T-helper 1 cell treated with Interleukin-12 subunit alpha and Interleukin-12 subunit beta and Interleukin-4 antibody, amounts not matched to agents 30 ng/mL and 1 ng/mL, for 36 hours (primary cell): Measurements from ENCODE around the gene TREX2. TPM values are rescaled to one million over a fixed set of nuclear protein-coding genes. Genes with fewer than 3 reads are reported as not detected.

Experiments
- intact Hi-C: fragments of 100-400 bp; cut with micrococcal nuclease; formaldehyde crosslinking; loops from one replicate; pipeline ENCODE4 v1.15.1; 2024
- total RNA-seq: library from RNA; stranded (reverse); gene quantifications from 2 replicates; pipeline ENCODE4 v1.2.3, GENCODE V29; 2022

Gene TREX2
- total RNA-seq, 1 donor from 2014 or later: 2.4 TPM

DNA sequence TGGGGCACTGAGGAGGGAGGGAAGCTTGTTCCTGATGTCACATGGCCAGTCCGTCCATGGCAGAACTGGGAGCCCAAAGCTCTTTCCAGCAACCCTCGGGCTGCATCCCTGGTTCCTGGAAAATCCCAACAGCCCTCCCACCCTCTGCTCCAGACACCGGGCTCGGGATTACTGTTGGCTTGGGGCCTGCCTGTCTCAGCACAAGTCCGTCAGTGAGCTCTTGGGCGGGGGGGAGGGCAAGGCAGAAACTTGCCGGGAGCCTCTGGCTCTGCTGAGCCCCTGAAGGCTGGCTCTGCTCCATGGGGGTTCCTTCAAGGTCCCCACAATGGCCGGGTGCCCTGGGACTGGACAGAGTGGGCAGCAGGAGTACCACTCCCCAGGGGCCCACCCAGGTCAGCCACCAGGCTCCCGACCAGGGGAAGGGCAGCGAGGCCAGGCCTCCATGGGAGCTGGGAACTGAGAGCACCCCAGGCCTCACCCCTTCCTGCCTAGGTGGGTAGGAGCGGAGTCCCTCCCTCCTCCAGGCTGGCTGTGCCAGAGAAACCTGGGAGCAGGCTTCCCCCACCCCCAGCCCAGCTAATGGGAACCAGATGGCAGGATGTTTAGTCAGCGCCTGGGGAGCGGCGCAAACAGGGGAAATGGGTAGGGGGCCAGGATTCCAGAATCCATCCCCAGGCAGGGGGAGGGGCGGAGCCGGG is 31.0 kb upstream of the TREX2 start:
- intact Hi-C loops: loop anchor here (10.0 kb wide), 1 partner anchor 188 kb away; no protein-coding TSS in a partner anchor

DNA sequence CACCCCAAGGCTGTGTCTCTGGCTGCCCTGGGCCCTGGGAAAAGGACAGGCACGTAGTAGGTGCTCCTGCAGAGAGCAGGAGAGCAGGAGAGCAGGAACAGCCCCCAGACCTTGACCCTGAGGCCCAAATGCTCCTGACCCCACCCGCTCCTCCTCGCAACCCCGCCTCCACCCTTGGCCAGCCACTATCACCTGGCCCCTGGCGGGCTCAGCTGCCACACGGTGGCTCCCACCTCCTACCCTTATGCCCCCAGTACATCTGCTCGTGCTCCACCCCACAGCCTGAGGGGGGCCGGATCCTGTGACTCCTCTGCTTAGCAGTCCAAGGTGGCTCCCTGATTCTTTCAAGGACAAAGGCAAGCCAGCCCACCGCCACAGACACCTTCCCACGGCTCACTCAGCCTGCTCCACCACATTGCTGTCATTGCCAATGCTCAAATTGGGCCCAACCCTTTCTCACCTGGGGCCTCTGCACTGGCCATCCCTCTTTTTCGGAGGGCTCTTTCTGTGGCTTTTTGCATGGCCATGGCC is 30.0 kb upstream of the TREX2 start:
- intact Hi-C loops: loop anchor here (10.0 kb wide), 1 partner anchor 189 kb away; no protein-coding TSS in a partner anchor

DNA sequence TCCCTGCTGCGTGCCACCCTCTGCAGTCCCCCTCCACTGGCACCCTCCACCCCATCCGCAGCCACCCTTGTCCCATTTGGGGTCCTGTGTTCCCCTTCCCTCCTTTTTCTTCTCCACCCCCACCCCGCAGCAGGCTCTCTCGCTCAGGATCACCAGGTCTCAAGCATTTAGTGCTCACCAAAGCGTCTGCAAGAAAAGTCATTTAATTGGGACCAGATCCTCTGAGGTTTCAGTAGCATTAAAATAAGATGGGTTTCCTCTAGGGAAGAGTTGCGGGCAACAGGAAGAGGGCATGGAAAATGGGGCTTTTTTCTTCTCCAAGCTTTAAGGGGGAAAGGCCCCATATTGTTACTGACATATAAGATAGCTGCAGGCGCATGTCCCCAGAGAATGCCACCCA is 29.4 kb upstream of the TREX2 start:
- intact Hi-C loops: loop anchor here (10.0 kb wide), 1 partner anchor 190 kb away; no protein-coding TSS in a partner anchor

DNA sequence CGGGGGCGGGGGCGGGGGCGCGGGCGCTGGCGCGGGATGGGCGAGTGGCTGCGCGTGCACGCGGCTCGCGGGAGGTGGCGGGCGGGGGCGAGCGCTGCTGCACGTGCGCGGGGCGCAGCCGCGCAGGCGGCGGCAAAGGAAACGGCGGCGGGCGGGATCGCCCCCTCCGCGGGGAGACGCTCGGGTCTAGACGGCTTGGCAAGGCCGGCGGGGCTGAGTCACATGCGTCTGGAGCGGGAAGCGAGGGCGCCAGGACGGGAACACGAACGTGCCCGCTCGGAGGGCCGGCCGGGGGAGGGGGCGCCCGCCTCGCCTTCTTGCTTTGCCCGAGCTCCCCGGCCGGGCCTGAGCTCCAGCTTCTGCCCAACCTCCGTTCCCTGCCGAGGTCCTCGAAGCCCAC is 28.9 kb upstream of the TREX2 start:
- intact Hi-C loops: loop anchor here (5.0 to 10.0 kb wide), 2 partner anchors 190 to 473 kb away; no protein-coding TSS in a partner anchor

DNA sequence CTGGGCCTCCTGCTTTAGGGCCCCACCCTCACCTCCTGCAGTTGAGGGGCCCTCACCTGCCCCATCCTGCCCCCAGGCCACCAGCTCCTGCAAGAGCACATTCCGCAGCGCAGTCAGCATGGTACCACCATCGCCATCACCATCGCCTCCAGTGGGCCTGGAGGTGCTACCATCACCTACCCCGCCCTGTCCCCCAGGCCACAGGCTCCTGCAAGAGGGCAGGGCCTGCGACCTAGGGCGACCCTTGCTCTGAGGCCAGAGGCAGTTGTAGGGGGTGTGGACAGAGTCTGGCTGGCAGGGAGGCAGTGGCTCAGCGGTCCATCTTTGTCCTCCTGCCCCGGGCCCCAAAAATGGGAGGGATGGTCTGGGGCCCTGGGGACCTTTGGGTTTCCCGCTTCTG is 28.4 kb upstream of the TREX2 start:
- intact Hi-C loops: loop anchor here (5.0 to 10.0 kb wide), 2 partner anchors 191 to 473 kb away; no protein-coding TSS in a partner anchor

DNA sequence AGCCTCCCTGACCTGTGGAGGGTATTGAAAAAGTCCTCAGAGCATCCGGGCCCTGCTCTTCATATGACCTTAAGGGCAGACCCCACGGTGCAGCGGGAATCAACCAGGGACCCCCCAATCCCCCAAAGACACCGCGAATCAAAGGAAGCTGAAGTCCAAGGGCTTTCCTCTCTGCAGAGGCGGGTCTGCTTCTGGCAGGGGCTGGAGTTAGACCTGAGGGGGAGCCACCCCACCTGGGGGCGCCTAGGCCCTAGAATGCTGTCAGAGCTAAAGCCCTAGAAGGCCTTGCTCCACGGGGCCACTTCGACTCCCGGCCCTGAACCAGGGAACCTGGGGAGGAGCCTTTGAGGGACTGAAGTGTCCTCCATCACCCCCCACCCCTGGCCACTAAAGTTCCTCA is 27.3 kb upstream of the TREX2 start:
- intact Hi-C loops: loop anchor here (5.0 to 10.0 kb wide), 2 partner anchors 192 to 474 kb away; no protein-coding TSS in a partner anchor

DNA sequence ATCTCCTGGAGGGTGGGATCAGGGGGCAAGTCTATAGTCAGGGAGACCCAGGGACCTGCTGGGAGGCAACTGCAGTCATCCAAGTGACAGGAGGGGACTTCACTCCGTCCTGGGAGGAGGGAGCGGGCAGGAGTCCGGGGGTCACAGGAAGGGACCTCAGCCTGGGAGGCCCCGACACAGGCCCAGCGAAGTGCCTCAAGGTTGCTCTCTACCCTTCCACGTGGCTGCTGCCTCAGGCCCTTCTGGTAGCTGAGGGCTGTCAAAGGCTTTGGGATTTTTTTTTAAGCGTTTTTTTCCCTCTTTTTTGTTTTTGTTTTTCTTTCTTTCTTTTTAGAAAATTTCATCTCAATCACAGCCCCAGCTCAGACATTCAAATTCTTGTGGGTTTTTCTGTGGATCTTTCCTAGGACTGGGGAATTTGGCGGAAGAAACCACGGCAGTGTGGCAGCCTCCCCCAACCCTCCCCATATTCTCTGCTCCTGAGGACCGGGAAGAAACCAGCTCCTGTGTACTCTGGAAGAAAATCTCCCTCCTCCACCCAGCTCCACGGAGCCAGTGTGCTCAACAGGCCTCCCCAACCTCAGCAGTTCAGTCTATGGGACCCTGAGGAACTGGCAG is 25.9 kb upstream of the TREX2 start:
- intact Hi-C loops: loop anchor here (1.0 to 10.0 kb wide), 4 partner anchors 36 to 641 kb away; partner anchors contain the start of genes CETN2 and NSDHL

DNA sequence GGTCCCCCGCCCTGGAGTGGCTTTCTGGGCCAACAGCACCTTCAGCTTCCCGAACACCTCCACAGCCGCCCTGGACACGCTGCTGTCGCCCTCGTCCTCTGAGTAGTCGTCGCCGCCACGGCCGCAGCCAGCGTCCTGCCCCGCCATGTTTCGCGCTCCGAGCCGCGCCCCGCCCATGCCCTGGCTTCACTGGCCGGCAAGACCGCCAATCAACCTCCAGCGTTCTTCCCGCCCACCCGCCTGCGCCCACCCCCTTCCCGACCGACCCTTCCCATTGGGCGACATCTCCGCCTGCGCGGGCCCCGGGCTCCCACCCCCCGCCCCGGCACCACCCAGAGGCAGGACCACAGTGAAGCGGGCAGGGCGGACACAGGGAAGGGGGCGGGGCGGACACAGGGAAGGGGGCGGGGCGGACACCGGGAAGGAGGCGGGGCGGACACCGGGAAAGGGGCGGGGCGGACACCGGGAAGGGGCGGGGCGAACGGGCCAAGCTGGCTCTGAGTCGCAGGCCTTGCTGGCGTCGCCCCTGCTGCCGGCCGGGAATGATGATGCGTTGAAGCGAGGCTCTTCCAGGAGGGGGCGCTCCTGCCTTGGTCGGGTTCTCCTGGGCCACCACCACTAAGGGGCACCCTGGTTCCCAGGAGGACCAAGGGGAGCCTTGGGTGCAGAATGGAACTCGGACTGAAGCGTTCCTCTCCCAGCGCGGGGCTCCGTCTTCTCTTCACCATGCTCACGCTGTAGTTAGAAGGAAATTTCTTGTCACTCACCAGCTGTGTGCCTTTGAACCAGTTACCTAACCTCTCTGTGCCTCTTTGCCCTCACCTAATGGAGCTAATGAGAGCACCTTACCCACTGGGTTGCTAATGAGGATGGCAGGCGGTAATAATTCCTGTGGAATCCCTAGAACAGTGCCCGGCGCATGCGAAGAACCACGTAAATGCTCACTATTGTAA is 24.8 kb upstream of the TREX2 start, which contains the start of gene HAUS7:
Gene HAUS7 (minus strand): TSS at position 166 of the 953 bp plus-strand sequence. CDS start 19 bp downstream, at position 147.
- intact Hi-C loops: loop anchor here (1.0 to 10.0 kb wide), 13 partner anchors 37 to 640 kb away; partner anchors contain the start of genes ABCD1, BCAP31, CCNQ and CETN2

DNA sequence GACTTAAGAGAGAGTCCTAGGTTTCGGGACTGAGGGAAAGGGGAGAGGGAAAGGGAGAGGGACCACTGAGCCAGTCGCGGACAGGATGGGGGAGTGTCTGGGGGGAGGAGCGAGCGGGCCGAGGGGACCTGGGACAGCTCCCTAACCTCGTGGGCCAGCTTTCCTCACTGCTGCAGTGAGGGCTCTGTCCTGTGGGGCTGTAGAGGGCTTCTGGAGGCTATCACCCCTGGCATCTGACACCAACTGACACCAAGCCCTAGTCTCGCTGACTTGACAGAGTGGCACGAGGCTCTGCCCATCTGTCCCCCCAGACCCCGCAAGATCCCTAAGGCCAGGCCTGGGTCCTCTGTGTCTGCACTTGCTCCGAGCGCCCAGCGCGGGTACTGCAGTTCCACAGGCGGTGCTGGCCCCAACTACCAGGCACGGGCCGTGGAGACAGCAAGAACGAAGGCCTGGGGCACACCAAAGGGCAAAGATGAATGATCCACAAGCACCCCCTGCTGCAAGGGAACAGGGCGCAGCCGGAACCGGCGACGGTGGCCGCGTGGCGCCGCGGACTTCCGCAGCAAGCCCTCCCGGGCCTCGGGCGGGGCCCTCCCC is 24.1 kb upstream of the TREX2 start:
- intact Hi-C loops: loop anchor here (1.0 to 10.0 kb wide), 12 partner anchors 59 to 639 kb away; partner anchors contain the start of genes ABCD1, BCAP31, CCNQ and CETN2

DNA sequence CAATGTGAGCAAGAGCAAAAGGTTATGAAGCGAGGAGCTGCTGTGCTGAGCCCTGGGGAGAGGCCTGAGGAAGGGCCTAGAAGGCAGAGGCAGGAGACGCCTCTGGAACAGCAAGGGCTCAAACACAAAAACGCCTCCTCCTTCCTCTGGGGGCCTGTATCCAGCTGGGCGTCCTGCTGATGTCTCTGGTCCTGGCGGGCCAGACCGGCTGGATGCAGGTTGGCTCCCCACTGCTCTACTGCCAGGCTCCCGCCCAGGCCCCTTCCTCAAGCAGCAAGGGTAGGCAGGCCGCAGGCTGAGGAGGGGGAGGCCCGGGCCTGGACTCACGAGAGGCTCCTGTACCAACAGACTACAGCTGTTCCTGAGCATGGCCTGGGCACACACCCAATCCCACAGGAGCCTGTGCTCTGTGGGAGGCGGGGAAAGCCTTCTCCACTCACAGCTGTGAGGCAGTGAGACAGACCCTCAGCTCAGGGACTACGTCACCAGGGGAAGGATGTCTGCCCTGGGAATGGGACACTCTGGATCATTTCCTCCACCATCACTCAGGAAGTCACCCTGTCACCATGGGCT is 22.2 kb upstream of the TREX2 start:
- intact Hi-C loops: no loop called here

DNA sequence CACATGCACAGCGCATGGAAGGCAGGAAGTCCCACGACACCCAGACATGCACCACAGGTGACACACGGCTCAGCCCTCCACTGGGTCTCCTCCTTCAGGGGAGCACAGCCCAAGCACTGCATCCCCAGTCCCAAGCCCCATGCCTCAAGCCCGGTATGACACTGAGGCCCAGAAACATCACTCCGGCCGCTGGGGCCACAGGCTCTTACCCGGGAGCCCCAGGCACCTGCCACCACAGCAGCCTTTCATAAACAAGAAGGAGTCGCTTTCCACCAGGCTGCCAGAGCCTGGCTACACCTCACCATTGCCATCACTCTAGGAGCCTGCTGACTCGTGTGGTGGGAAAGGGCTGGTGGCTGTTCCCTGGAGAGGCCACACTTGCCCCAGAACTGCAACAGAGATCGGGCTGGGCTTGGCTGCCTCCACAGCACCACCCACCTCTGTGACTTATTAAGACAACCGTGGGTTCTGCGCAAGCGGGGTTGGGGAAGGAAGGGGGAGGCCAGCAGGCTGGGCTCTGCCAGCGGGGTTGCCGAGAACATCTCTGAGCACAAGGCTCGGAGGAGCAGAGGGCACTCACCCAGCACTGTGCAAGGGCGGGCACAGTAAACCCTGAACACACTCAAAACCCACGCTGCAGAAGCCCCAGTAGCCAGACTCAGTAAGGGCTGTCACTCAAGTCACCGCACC is 20.0 kb upstream of the TREX2 start:
- intact Hi-C loops: no loop called here

DNA sequence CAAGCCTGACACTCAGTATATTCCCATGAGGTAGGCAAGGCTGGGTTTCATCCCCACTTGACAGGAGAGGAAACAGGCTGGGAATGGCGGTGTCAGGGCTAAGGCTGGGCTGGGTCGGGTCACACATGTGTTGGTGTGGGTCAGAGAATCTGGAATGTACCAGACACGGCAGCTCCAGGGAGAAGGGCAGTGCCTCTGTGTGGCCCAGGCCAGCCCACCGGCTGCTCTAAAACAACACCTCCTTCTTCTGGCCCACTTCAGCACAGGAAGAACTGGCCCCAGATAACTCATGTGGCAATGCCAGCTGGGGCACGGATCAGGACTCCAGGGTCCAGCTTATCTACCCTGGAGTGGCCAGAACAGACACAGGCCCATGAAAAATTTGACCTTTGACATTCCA is 18.3 kb upstream of the TREX2 start:
- intact Hi-C loops: no loop called here

DNA sequence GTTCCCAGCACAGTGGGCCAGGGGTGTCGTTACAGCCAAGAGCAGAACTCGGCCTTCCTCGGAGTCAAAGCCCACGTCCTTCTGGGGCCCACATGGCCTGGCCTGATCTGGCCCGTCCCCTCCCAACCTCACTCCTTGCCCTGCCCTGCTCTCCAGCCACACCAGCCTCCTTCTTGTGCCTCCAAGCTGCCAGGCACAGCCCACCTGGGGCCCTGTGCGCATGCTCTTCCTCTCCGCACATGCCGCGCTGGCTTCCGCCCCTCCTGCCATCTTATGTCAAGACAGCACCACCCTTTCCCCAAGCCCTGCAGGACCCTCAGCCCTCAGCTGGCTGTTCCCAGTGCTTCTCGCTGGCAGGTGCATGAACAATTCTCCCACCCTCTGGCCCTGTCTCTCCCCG is 17.7 kb upstream of the TREX2 start:
- intact Hi-C loops: no loop called here

DNA sequence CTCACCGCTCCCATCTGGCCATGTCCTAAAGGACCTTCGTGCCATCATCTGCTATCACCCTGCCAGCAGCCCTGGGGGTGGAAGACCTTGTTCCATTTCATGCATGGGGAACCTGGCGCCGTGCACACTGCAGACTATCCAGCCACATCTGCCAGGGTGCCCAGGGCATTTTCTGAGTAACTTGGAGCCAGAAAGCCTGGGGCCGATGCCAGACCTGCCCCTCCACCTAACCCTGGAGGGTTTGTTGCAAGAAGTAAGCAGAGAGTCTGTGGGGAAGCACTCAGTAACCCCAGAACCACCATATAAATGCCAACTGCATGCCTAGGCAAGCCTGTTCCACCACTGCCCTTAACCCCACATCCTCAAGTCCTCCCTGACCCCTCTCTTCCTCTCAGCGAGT is 17.2 kb upstream of the TREX2 start:
- intact Hi-C loops: no loop called here

DNA sequence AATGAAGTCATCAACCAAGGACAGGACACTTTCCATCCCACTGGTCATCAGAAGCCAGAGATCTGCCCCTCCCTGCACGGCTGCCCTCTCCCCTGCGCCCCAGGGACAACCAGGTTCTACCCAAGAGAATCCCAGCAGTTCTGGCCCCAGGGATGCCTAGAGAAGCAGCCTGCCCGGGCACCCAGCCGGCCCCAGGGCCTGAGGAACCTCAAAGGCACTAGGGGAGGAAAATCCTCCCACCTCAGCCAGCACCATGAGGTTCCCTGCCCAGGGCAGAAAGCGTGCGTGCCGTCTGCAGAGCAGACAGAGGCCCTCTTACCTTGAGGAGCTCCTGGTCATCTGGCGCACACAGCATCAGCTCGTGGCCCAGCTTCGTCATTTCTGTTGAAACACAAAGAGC is 16.4 kb upstream of the TREX2 start:
- intact Hi-C loops: no loop called here

DNA sequence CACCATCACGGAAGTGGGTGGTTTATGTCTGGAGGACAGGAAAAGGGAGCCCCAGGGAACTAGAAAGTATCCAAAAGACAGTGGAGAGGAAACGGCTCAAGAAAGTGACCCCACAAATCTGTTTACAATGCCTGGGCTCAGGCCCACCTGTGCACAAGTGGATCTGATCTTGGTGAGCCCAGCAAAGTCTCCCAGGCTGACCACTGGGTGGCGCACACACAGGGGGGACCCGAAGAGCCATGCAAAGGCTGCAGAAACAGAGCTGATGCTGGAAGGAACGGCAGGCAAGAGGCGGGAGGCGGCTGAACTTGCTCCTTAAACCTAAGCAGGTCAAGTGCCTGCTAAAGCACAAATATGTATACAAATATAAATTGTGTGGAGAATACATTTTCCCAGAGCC is 15.0 kb upstream of the TREX2 start:
- intact Hi-C loops: loop anchor here (1.0 kb wide), 1 partner anchor 46 kb away; no protein-coding TSS in a partner anchor

DNA sequence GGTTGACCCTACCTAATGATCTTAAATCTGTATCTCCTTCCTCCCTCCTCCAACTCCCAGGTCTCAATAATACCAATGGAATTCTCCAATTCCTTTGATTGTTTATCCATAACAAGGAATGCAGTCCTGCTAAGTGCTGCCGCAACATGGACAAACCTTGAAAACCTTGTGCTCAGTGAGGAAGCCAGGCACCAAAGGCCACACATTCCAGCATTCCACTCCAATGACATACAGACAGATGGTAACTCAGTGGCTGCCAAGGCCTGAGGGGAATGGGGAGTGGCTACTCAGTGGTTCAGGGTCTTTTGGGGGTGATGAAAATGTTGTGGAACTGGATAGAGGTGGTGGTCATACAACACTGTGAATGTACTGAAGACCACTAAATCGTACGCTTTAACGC is 14.1 kb upstream of the TREX2 start:
- intact Hi-C loops: loop anchor here (1.0 kb wide), 1 partner anchor 47 kb away; no protein-coding TSS in a partner anchor

DNA sequence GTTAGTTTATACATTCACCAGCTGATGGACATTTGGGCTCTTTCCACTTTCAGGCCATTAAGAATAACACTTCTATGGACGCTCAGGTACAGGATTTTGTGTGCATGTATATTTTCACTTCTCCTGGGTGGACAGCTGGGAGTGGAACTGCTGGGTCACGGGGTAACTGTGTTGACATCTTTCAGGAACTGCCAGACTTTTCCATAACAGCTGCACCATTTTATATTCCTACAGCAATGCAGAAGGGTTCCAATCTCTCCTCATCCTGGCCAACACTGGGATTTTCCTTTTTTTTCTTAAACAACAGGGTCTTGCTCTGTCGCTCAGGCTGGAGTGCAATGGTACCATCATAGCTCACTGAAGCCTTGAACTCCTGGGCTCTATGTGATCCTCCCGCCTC is 12.6 kb upstream of the TREX2 start:
- intact Hi-C loops: no loop called here

DNA sequence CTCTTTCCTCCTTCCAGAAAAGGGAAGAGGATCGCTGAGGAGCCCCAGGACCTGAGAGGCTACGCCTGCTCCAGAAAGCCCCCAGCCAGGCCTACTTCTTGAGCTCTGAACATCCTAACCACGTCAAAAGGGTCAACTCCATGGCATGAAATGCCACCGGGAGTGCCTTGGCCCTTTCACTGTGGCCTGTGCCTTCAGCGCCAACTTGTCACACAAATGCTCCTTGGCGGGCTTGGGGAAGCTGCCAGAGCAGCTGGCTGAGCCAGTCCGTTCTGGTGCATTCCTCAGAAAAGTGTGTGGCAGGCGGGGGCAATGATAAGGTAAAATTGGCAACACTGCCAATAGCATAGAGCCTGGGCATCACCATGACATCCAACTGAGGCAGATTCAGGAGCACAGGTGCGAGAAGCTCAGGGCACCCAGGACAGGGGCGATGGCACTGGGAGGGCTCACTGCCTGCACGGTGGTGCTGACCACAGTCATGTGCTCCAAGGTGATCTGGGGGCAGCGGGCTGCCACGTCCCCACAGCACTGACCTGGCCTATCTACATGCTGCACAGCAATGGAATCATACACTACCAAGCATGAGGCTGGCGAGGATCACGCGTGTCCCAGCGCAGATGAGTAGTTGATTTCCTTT is 12.1 kb upstream of the TREX2 start:
- intact Hi-C loops: no loop called here
